ENCODE measurements around the gene FBXL7.

- TF ChIP-seq CTCF (IDR thresholded peaks at IDR 0.05) (no peak), EZH2 (IDR thresholded peaks at IDR 0.05; ENCODE audit: borderline replicate concordance, insufficient read depth, low read depth, low read length, poor library complexity, severe bottlenecking) (no peak)
These were observed 66.3 kb downstream of the FBXL7 start for GRCh38 chr5:15566306-15566705.

All from B cell (primary cell).